ENCODE data around the gene ZNF853. TPM values are rescaled to one million over a fixed set of nuclear protein-coding genes. Genes with fewer than 3 reads are reported as not detected.

The ZNF853 gene
- total RNA-seq, 3 donors from 2014 or later (not counting 1 experiment from before 2014, with no cell fraction given) = 6.5 to 12.0 (median 9.7) TPM

DNA sequence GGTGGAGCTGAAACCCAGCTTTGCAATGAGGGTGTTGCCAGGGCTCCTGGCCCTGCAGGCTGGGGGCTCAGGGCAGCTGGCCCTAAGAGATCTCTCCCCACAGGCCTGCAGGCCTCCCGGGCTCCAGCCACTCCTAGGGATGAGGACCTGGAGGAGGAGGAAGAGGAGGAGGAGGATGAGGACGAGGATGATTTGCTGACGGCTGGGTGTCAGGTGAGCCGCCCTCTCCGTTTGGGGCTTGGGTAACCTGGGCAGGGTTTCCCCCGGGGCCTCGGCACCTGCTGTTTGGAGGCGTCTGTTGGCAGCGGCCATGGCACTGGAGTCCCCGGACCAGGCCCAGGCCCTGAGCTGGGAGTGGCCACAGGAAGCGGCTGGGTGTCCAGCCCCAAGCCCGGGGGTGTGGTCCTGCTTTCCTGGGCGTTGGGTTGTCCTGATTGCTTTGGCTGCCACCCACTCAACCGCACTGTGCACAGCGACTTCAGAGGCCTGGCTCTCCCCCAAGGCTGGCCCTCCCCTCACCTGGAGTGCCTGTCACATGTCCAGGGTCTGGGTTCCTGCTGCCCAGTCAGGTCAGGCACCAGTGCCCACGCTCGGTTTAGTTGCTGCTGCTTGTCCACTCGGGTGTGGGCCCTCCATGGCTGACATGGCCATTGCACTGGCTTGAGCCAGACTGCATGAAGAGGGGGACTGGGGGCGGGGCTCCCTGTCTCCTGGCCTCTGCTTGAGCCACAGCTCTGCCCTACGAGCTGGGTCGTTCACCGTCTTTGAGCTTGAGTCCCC lies 27.6 kb downstream of the ZNF853 start:
- Mint-ChIP-seq H3K36me3 (no peaks in the 10 kb centered on the region), H3K9me3 (no peaks in the 10 kb centered on the region), H3K4me3 (no peak overlapping the region), H3K27ac (no peak overlapping the region), H3K27me3 (ENCODE audit: low read depth in 2 of 2) (no peaks in the 10 kb centered on the region), H3K4me1 (peaks cover 20 to 34% of the 10 kb centered on the region in 2 donors)
- ATAC-seq (no peak), DNase-seq (no peak)
- no peak overlapping the region for H3K4me3 ChIP-seq (ENCODE audit: low read length)
- no peaks in the 10 kb centered on the region for H3K9me3 ChIP-seq (ENCODE audit: control insufficient read depth, insufficient read depth, low read length)
- TF ChIP-seq, protein P1, sequence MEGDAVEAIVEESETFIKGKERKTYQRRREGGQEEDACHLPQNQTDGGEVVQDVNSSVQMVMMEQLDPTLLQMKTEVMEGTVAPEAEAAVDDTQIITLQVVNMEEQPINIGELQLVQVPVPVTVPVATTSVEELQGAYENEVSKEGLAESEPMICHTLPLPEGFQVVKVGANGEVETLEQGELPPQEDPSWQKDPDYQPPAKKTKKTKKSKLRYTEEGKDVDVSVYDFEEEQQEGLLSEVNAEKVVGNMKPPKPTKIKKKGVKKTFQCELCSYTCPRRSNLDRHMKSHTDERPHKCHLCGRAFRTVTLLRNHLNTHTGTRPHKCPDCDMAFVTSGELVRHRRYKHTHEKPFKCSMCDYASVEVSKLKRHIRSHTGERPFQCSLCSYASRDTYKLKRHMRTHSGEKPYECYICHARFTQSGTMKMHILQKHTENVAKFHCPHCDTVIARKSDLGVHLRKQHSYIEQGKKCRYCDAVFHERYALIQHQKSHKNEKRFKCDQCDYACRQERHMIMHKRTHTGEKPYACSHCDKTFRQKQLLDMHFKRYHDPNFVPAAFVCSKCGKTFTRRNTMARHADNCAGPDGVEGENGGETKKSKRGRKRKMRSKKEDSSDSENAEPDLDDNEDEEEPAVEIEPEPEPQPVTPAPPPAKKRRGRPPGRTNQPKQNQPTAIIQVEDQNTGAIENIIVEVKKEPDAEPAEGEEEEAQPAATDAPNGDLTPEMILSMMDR (IDR thresholded peaks at IDR 0.05) = no peak
- no peak overlapping the region for H3K27ac ChIP-seq (ENCODE audit: low read length)
- no peaks in the 10 kb centered on the region for H3K27me3 ChIP-seq (ENCODE audit: control insufficient read depth, insufficient read depth, low read length)
- 96% methylated on average over 22 of the region's 22 CpGs for whole genome bisulfite sequencing (ENCODE audit: insufficient coverage)
- intact Hi-C loops (cut with micrococcal nuclease) = no loop called here
- peaks cover 49% of the 10 kb centered on the region for H3K36me3 ChIP-seq (ENCODE audit: control insufficient read depth, insufficient read depth, low read length)
- peaks cover 18% of the 10 kb centered on the region for H3K4me1 ChIP-seq (ENCODE audit: control insufficient read depth, insufficient read depth, low read length)

DNA sequence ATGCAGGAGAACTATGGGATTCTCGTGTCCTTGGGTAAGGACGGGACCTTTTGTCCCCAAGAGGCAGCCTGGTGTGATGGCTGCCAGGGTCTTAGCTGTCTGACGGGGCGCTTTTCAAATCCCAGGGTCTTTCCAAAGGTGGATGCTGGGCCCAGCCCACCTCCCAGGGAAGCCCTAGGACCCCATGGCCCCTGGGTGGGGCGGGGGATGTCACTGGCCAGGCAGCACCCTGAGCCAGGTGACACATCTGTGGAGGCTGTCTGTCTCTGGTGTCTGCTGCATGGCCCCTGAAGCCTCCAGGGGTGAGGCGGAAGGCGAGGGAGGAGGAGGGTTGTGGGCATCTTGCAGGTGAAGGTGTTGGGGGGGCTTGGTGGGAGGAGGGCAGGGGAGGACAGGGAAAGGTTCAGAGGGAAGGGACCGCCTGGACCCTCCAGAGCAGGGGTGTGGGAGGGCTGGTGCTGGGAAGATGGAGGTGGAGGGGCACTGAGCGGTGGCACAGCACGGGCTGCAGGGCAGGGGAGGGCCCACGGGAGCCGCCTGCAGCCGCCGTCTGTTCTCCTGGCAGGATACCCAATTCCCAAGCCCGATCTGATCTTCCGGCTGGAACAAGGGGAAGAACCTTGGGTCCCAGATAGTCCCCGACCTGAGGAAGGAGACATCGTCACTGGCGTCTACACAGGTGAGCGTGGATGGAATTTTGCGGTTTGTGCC lies 28.7 kb downstream of the ZNF853 start:
- no peak overlapping the region for H3K4me3 Mint-ChIP-seq
- H3K9me3 Mint-ChIP-seq = no peaks in the 10 kb centered on the region
- H3K4me1 Mint-ChIP-seq = peaks cover 13 to 24% of the 10 kb centered on the region in 2 donors
- H3K27ac ChIP-seq (ENCODE audit: low read length) = no peak overlapping the region
- H3K27me3 Mint-ChIP-seq (ENCODE audit: low read depth in 2 of 2) = no peaks in the 10 kb centered on the region
- TF ChIP-seq, protein P1 (IDR thresholded peaks at IDR 0.05) = no peak
- peaks cover 49% of the 10 kb centered on the region for H3K36me3 ChIP-seq (ENCODE audit: control insufficient read depth, insufficient read depth, low read length)
- DNase-seq = no peak
- no peak overlapping the region for H3K4me3 ChIP-seq (ENCODE audit: low read length)
- no peak overlapping the region for H3K27ac Mint-ChIP-seq
- 97% methylated on average over 21 of the region's 21 CpGs for WGBS (ENCODE audit: insufficient coverage)
- H3K4me1 ChIP-seq (ENCODE audit: control insufficient read depth, insufficient read depth, low read length) = peaks cover 9% of the 10 kb centered on the region
- no peaks in the 10 kb centered on the region for H3K36me3 Mint-ChIP-seq
- no peaks in the 10 kb centered on the region for H3K27me3 ChIP-seq (ENCODE audit: control insufficient read depth, insufficient read depth, low read length)
- intact Hi-C loops (cut with micrococcal nuclease) = no loop called here
- no peaks in the 10 kb centered on the region for H3K9me3 ChIP-seq (ENCODE audit: control insufficient read depth, insufficient read depth, low read length)
- ATAC-seq = no peak

DNA sequence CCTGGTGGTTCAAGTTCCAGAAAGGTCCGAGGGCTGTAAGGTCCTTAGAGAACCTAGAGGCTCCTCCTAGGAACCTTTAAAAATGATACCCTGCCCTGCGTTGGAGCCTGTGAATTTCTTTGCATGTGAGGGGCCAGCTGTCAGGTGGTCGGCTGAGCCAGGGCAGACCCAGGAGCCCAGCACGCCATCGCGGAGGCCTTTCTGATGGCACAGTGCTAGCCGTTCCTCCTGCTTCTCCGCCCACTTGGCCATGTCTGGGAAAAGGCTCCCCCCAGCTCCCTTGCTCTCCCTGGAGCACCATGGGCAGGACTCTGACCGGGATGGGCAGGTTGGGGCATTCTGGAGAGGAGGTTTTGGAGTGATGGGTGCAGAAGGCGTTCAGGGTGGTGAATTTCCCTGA lies 29.3 kb downstream of the ZNF853 start:
- no peaks in the 10 kb centered on the region for H3K27me3 ChIP-seq (ENCODE audit: control insufficient read depth, insufficient read depth, low read length)
- H3K27ac ChIP-seq (ENCODE audit: low read length) = no peak overlapping the region
- H3K4me3 ChIP-seq (ENCODE audit: low read length) = no peak overlapping the region
- H3K9me3 Mint-ChIP-seq = no peaks in the 10 kb centered on the region
- peaks cover 47% of the 10 kb centered on the region for H3K36me3 ChIP-seq (ENCODE audit: control insufficient read depth, insufficient read depth, low read length)
- no peaks in the 10 kb centered on the region for H3K9me3 ChIP-seq (ENCODE audit: control insufficient read depth, insufficient read depth, low read length)
- intact Hi-C loops (cut with micrococcal nuclease) = no loop called here
- no peak overlapping the region for H3K27ac Mint-ChIP-seq
- WGBS (ENCODE audit: insufficient coverage) = 98% methylated on average over 10 of the region's 10 CpGs
- ATAC-seq = no peak
- no peaks in the 10 kb centered on the region for H3K36me3 Mint-ChIP-seq
- H3K4me3 Mint-ChIP-seq = no peak overlapping the region
- no peak for DNase-seq
- H3K27me3 Mint-ChIP-seq (ENCODE audit: low read depth in 2 of 2) = no peaks in the 10 kb centered on the region
- TF ChIP-seq, protein P1 (IDR thresholded peaks at IDR 0.05) = no peak
- H3K4me1 ChIP-seq (ENCODE audit: control insufficient read depth, insufficient read depth, low read length) = peaks cover 8% of the 10 kb centered on the region
- peaks cover 6 to 17% of the 10 kb centered on the region in 2 donors for H3K4me1 Mint-ChIP-seq
